K562 (cell line): Measurements from ENCODE around the gene LRCH1. TPM values are rescaled to one million over a fixed set of nuclear protein-coding genes. Genes with fewer than 3 reads are reported as not detected.

ENCODE experiments used
- ATAC-seq: fragments of 200-7000 bp; cut with Tn5 transposase; 3 replicates; pipeline ENCODE4 v1.9.1; 2020; ENCODE audit warnings: moderate library complexity
- BruUV-seq: library from RNA; stranded (reverse); fragments of 400-500 nt; replicated peaks from 2 replicates; lab custom pipeline; 2021; lab: Mats Ljungman, UMichigan
- CTCF ChIA-PET: fragments of 300-600 bp; formaldehyde crosslinking; extraction: SDS; loops from one replicate; lab custom pipeline; 2021; ENCODE audit warnings: low intra/inter-chr PET ratio; lab: Yijun Ruan, JAX
- POLR2A ChIA-PET: fragments of 300-600, 350-650 bp; sonication (Branson Sonifier 250); formaldehyde crosslinking; extraction: SDS; loops from one replicate; lab custom pipeline; 2021; ENCODE audit warnings: antibody characterized with exemption, inconsistent platforms; lab: Yijun Ruan, JAX
- DNase-seq, 4 experiments: peaks; one replicate each; pipeline versions ENCODE4 v3.0.0 to v3.0.0-alpha.2; 2011 to 2018; ENCODE audit warnings: low spot score in 3 of 4, mixed read lengths in 3 of 4; ENCODE audit errors: extremely low read depth in 1 of 4
- FAIRE-seq: peaks from 2 replicates; lab custom pipeline; 2011; peaks lifted over from hg19 to GRCh38; lab: Jason Lieb, UNC
- H2AFZ ChIP-seq: 2 replicates; pipeline ENCODE4 v1.6.0; 2011; ENCODE audit warnings: low read depth, low read length, control low read depth, inconsistent platforms
- H3K27ac ChIP-seq: fragments of 200-600 bp; 3 replicates; pipeline ENCODE4 v1.8.0; 2011; ENCODE audit warnings: low read depth, mild to moderate bottlenecking, control low read depth, inconsistent platforms, low read length, moderate library complexity, mixed read lengths; ENCODE audit errors: extremely low read depth
- H3K27me3 ChIP-seq, 2 experiments: fragments of 300-600 bp in 1 of 2; 2 replicates in 1 of 2; 3 replicates in 1 of 2; pipeline versions ENCODE4 v1.6.0 to v1.8.0; 2011; ENCODE audit warnings: inconsistent platforms in 2 of 2, low read length in 2 of 2, mild to moderate bottlenecking in 1 of 2, mixed read lengths in 1 of 2, moderate library complexity in 1 of 2; ENCODE audit not compliant: control insufficient read depth in 2 of 2, insufficient read depth in 2 of 2
- H3K36me3 ChIP-seq: fragments of 300-600 bp; 3 replicates; pipeline ENCODE4 v1.8.0; 2011; ENCODE audit warnings: mild to moderate bottlenecking, low read length, inconsistent platforms; ENCODE audit not compliant: control insufficient read depth, insufficient read depth
- H3K4me1 ChIP-seq, 2 experiments: fragments of 200-600 bp in 1 of 2; replicated peaks in 1 of 2; 2 replicates in 1 of 2; 3 replicates in 1 of 2; pipeline versions ENCODE4 v1.5.1 to v1.8.0; 2011; ENCODE audit warnings: inconsistent platforms in 2 of 2, low read length in 2 of 2, mild to moderate bottlenecking in 1 of 2, mixed read lengths in 1 of 2, moderate library complexity in 1 of 2; ENCODE audit not compliant: control insufficient read depth in 2 of 2, insufficient read depth in 2 of 2
- H3K4me2 ChIP-seq: 2 replicates; pipeline ENCODE4 v1.6.1; 2011; ENCODE audit warnings: low read length, control low read depth, inconsistent platforms, mixed read lengths; ENCODE audit not compliant: insufficient read depth
- H3K4me3 ChIP-seq: fragments of 200-600 bp; sonication (generic), shearing (Covaris generic); 2 replicates; pipeline ENCODE4 v1.5.1; 2016; ENCODE audit warnings: control low read depth, inconsistent platforms
- H3K79me2 ChIP-seq: fragments of 200-600 bp; 3 replicates; pipeline ENCODE4 v1.8.0; 2011; ENCODE audit warnings: low read length, inconsistent platforms; ENCODE audit not compliant: control insufficient read depth, insufficient read depth
- H3K9ac ChIP-seq, 2 experiments: 2 replicates each; pipeline versions ENCODE4 v1.6.0 to v1.6.1; 2011; ENCODE audit warnings: low read depth in 2 of 2, low read length in 2 of 2, control low read depth in 1 of 2, inconsistent platforms in 1 of 2, mild to moderate bottlenecking in 1 of 2, mixed read lengths in 1 of 2; ENCODE audit not compliant: insufficient read depth in 1 of 2
- H3K9me1 ChIP-seq: one replicate; pipeline ENCODE4 v1.6.0; 2011; ENCODE audit warnings: inconsistent platforms, mild to moderate bottlenecking, low read length, moderate library complexity; ENCODE audit not compliant: control insufficient read depth, insufficient read depth
- H3K9me3 ChIP-seq: replicated peaks from 2 replicates; pipeline ENCODE4 v1.5.1; 2011; ENCODE audit warnings: low read depth, low read length, inconsistent platforms; ENCODE audit not compliant: control insufficient read depth, insufficient read depth
- H4K20me1 ChIP-seq: replicated peaks from 2 replicates; pipeline ENCODE4 v1.6.1; 2011; ENCODE audit warnings: low read length, inconsistent platforms, mixed read lengths; ENCODE audit not compliant: control insufficient read depth, insufficient read depth
- ETS1 ChIP-seq: conservative IDR thresholded peaks from 2 replicates; pipeline ENCODE4 v1.6.1; 2011; ENCODE audit warnings: low read depth, mild to moderate bottlenecking, low read length; ENCODE audit not compliant: control insufficient read depth
- FOXA3 ChIP-seq, 2 experiments: fragments of 450-650 bp in 1 of 2; sonication (generic) in 1 of 2; formaldehyde crosslinking; IDR thresholded peaks in 1 of 2; conservative IDR thresholded peaks in 1 of 2; 2 replicates each; pipeline versions ENCODE4 v1.4.0 to v1.8.0; 2020 to 2022; ENCODE audit warnings: mild to moderate bottlenecking in 2 of 2, missing genetic modification reagents in 1 of 2
- ID3 ChIP-seq, 2 experiments: fragments of 250-450 bp in 1 of 2; fragments of 450-650 bp in 1 of 2; sonication (Bioruptor Pico) in 1 of 2; IDR thresholded peaks; 2 replicates each; pipeline versions ENCODE4 v1.6.1 to v1.8.0; 2016 to 2021; ENCODE audit warnings: mild to moderate bottlenecking in 2 of 2, moderate library complexity in 2 of 2, missing compliant biosample characterization in 1 of 2, missing genetic modification characterization in 1 of 2
- KDM4B ChIP-seq, 2 experiments: fragments of 450-650 bp in 1 of 2; sonication (generic) in 1 of 2; IDR thresholded peaks; 2 replicates each; pipeline ENCODE4 v1.6.1; 2016 to 2017; ENCODE audit warnings: borderline replicate concordance in 2 of 2, antibody characterized with exemption in 1 of 2, low read depth in 1 of 2, mild to moderate bottlenecking in 1 of 2
- MNT ChIP-seq, 2 experiments: fragments of 450-650 bp; conservative IDR thresholded peaks; 2 replicates each; pipeline ENCODE4 v1.6.1; 2017; ENCODE audit warnings: mild to moderate bottlenecking in 2 of 2, moderate library complexity in 2 of 2
- NUFIP1 ChIP-seq: fragments of 450-650 bp; IDR thresholded peaks from 2 replicates; pipeline ENCODE4 v1.6.1; 2018; ENCODE audit not compliant: partially characterized antibody
- PRMT5 ChIP-seq: sonication (generic); formaldehyde crosslinking; IDR thresholded peaks from 2 replicates; pipeline ENCODE4 v1.5.0; 2020; ENCODE audit warnings: missing genetic modification reagents
- SREBF1 ChIP-seq: fragments of 150-350 bp; IDR thresholded peaks from 2 replicates; pipeline ENCODE4 v1.6.1; 2014; ENCODE audit warnings: antibody characterized with exemption, low read depth, low read length, borderline replicate concordance
- TFAP4 ChIP-seq: sonication (generic); formaldehyde crosslinking; IDR thresholded peaks from 2 replicates; pipeline ENCODE4 v1.8.0; 2022; ENCODE audit warnings: missing genetic modification reagents, mild to moderate bottlenecking, moderate library complexity, borderline replicate concordance
- ZNF609 ChIP-seq: sonication (generic); formaldehyde crosslinking; IDR thresholded peaks from 2 replicates; pipeline ENCODE4 v1.8.1; 2023; ENCODE audit warnings: missing genetic modification reagents, mild to moderate bottlenecking, borderline replicate concordance
- ZNF644 ChIP-seq: fragments of 200-800 bp; sonication (Bioruptor generic); IDR thresholded peaks from 2 replicates; pipeline ENCODE4 v1.6.1; 2016; ENCODE audit warnings: low read depth, missing genetic modification characterization, missing compliant biosample characterization
- ZSCAN29 ChIP-seq: fragments of 450-650 bp; IDR thresholded peaks from 2 replicates; pipeline ENCODE4 v1.6.1; 2017
- WGBS: fragments of 100-300 bp; shearing (Covaris generic); methylation state at CpG from one replicate; pipeline ENCODE4 v1.1.6; 2016; ENCODE audit warnings: low coverage, mixed read lengths; ENCODE audit not compliant: insufficient coverage; ENCODE audit errors: missing lambda C conversion rate; 5-methylcytosine and 5-hydroxymethylcytosine counted together
- in situ Hi-C: fragments of 300-500 bp; cut with MboI; formaldehyde crosslinking; loops from 4 replicates; pipeline ENCODE4 v1.15.0; 2018; ENCODE audit warnings: inconsistent platforms, mixed read lengths
- intact Hi-C: fragments of 100-400 bp; cut with micrococcal nuclease; formaldehyde crosslinking; loops from 2 replicates; pipeline ENCODE4 v1.14.2; 2022
- polyA plus RNA-seq, 8 experiments: library from polyadenylated mRNA; depleted of rRNA in 4 of 8; stranded (reverse) in 5 of 8; unstranded in 3 of 8; fragments of >200 nt; fragmentation: Nextera tagmentation in 2 of 8; fragmentation: Illumina TruSeq in 1 of 8; extraction: Ambion mirVana in 2 of 8; extraction: Trizol in 1 of 8; gene quantifications; 2 replicates each; pipeline versions ENCODE4 v1.2.1 to v1.2.3, GENCODE V29; 2011 to 2014; ENCODE audit warnings: inconsistent platforms in 1 of 8, missing spikeins in 1 of 8
- total RNA-seq, 7 experiments: library from RNA; depleted of rRNA in 6 of 7; stranded (reverse); fragments of >200 nt in 6 of 7; fragmentation: Illumina TruSeq in 2 of 7; extraction: Trizol in 2 of 7; gene quantifications; 2 replicates each; pipeline versions ENCODE4 v1.2.1 to v1.2.3, GENCODE V29; 2011 to 2021; ENCODE audit warnings: low replicate concordance in 1 of 7

The LRCH1 gene
- total and polyA plus RNA-seq, 9 of the 15 experiments (the other 6 are each of a cell fraction or from before 2014, with no cell fraction given): 1.1 to 6.8 (median 3.7) TPM

GRCh38 chr13:46561286-46561685 is 8.3 kb downstream of the LRCH1 start:
- BruUV-seq: no TSS peak
- TF ChIP-seq ZNF644 (tag): no peak
- no peak for TF ChIP-seq FOXA3 (CRISPR knock-in tag; conservative IDR thresholded peaks at IDR 0.05 in 1 of 2, IDR thresholded peaks at IDR 0.05 in 1 of 2)
- TF ChIP-seq ETS1: no peak
- TF ChIP-seq KDM4B (IDR thresholded peaks at IDR 0.05; ENCODE audit: borderline replicate concordance in 2 of 2, low read depth in 1 of 2): no peak
- TF ChIP-seq MNT (conservative IDR thresholded peaks at IDR 0.05): no peak
- TF ChIP-seq ID3 (CRISPR knock-in tag; IDR thresholded peaks at IDR 0.05): no peak
- TF ChIP-seq ID3 (tag; IDR thresholded peaks at IDR 0.05): no peak
- no peak for TF ChIP-seq NUFIP1
- no peak for TF ChIP-seq SREBF1
- TF ChIP-seq TFAP4 (CRISPR knock-in tag): no peak
- TF ChIP-seq ZSCAN29: no peak
- TF ChIP-seq ZNF609 (CRISPR knock-in tag): no peak
- TF ChIP-seq PRMT5: no peak

More at GRCh38 chr13:46561286-46561685, 8.3 kb downstream of the LRCH1 start:
- intact Hi-C loops (no loop called here), in situ Hi-C loops (no loop called here)
- no peak overlapping the region for H3K27ac ChIP-seq
- no peaks in the 10 kb centered on the region for H3K27me3 ChIP-seq
- no peak overlapping the region for H3K9ac ChIP-seq
- H3K4me2 ChIP-seq: no peak overlapping the region
- 3% methylated on average over 2 of the region's 2 CpGs for WGBS
- H3K9me3 ChIP-seq: no peaks in the 10 kb centered on the region
- H3K4me3 ChIP-seq: no peak overlapping the region
- H4K20me1 ChIP-seq: peaks cover 20% of the 10 kb centered on the region
- ChIA-PET CTCF (no interaction called here), POLR2A (interaction anchor here (1.5 kb wide), 1 partner anchor 16 kb away, joined by 3 read pairs; no protein-coding TSS in a partner anchor)
- no peaks in the 10 kb centered on the region for H3K36me3 ChIP-seq
- no peak for ATAC-seq
- DNase-seq: no peak
- peaks cover 0 to 1% of the 10 kb centered on the region in 2 experiments; a peak in 2 of 5 replicates for H3K4me1 ChIP-seq
- FAIRE-seq: no peak
- no peak overlapping the region for H2AFZ ChIP-seq
- no peaks in the 10 kb centered on the region for H3K9me1 ChIP-seq
- H3K79me2 ChIP-seq: peaks cover 69% of the 10 kb centered on the region
